ENCODE results near the gene MTUS2.

The MTUS2 gene

DNA sequence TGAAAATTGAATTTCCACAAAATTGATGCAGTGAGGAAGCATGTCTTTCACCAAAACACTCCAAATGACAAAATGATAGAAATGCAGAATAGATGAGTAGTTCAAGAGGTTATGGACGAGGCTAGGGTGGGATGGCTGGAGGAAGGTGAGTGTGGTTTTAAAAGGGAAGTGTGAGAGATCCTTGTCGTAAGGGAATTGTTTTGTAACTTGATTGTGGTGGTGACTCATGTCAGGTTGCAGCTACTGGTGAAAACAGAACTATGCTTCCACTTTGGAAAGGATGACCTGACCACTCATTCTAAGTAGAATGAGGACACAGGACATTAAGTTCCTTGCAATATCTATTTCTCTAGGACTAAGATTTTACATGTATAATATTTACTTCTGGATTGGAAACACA, 345.7 kb downstream of the MTUS2 start:
- no peak for DNase-seq (ENCODE audit: insufficient read length, low spot score)
- no peak for FAIRE-seq
- TF ChIP-seq POU2F2 (IDR thresholded peaks at IDR 0.05; ENCODE audit: low read depth, low read length) (no peak), SPI1 (IDR thresholded peaks at IDR 0.05; ENCODE audit: low read depth, low read length) (peak; percentile 30; the same call in 1 of the 2 replicates)

DNA sequence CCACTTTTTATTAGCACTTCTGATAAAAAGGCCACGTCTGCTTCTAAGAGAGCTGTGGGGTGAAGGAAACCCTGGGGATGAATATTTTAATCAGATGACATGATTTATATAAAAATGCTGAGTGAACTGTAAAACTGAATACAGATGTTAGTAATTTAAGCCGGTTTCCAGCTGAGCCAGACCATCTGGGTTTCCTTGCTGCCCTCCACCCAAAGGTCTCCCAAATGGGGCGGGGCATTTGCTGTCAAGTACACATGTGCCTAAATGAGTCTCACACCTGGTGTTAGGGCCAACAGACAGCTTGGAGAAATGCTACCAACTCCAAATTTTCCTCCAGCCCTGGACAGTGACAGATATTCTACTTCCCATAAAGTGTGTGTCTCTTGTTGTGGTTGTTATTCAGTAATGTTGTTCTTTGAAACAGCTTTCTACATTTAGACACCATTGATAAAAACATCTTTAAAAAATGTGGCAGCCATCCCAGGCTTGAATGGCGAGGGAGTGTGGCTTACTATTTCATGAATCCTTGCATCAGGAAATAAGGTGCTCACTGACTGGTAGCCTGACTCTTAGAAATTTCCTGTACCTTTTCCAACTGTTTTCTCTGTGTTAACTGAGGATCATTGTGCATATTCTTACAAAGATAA, 350.4 kb downstream of the MTUS2 start:
- TF ChIP-seq POLR2AphosphoS5 (IDR thresholded peaks at IDR 0.05; ENCODE audit: low read depth, low read length) (no peak), SPI1 (IDR thresholded peaks at IDR 0.05; ENCODE audit: low read depth, low read length) (no peak), POU2F2 (IDR thresholded peaks at IDR 0.05; ENCODE audit: low read depth, low read length) (no peak)

DNA sequence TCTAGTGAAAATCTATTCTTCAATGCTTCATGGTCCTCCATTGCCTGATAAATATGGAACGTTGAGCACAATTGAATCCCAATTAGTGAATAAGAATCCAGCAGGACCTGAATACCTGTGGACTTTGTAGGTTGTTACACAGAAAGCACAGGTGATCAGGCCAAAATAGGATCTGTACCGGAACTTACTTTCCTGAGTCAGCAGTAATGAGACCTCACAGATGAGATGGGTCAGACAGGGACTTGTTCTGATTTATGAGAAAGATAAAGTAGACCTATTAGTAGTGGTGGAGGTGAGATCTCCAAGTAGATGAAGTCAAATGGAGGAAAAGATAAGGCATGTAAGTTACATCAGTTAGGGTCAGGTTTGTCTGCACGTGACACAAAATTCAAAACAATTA, 351.1 kb downstream of the MTUS2 start:
- no peak for TF ChIP-seq PAX5 (IDR thresholded peaks at IDR 0.05; ENCODE audit: insufficient read depth, low read length, severe bottlenecking)
- no peak for TF ChIP-seq POLR2A (IDR thresholded peaks at IDR 0.05; ENCODE audit: low read depth, low read length)
- no peak for TF ChIP-seq POU2F2 (IDR thresholded peaks at IDR 0.05; ENCODE audit: low read depth, low read length)
- no peak for TF ChIP-seq POLR2AphosphoS5 (IDR thresholded peaks at IDR 0.05; ENCODE audit: low read depth, low read length)
- TF ChIP-seq TAF1 (IDR thresholded peaks at IDR 0.05; ENCODE audit: low read depth, low read length), result no peak
- TF ChIP-seq SPI1 (IDR thresholded peaks at IDR 0.05; ENCODE audit: low read depth, low read length), result no peak
- FAIRE-seq, result no peak

More for the DNA sequence above, 350.4 kb downstream of the MTUS2 start:
- FAIRE-seq (no peak), DNase-seq (ENCODE audit: insufficient read length, low spot score) (no peak)

DNA sequence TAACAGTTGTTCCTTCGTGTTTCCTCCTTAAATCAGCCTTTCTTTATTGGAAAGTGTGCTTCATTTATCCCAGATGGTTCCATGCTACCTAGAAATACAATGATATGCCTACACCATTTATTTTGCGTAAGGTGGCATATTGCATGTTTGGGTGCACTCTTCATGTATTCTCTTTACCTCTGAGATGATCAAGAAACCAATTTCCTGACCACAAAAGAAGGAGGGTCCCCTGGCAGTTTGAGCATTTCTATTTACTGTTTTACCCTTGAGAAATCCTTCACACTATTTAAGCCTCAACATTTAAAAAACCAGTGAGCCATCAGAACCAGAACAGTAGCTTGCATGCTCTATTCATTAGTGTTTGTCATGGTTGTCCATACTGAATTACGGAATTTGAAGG, 354.0 kb downstream of the MTUS2 start:
- DNase-seq (ENCODE audit: insufficient read length, low spot score) (no peak), FAIRE-seq (no peak)
- TF ChIP-seq POLR2A (IDR thresholded peaks at IDR 0.05; ENCODE audit: low read depth, low read length), result no peak

More for the DNA sequence above, 351.1 kb downstream of the MTUS2 start:
- no peak for DNase-seq (ENCODE audit: insufficient read length, low spot score)

DNA sequence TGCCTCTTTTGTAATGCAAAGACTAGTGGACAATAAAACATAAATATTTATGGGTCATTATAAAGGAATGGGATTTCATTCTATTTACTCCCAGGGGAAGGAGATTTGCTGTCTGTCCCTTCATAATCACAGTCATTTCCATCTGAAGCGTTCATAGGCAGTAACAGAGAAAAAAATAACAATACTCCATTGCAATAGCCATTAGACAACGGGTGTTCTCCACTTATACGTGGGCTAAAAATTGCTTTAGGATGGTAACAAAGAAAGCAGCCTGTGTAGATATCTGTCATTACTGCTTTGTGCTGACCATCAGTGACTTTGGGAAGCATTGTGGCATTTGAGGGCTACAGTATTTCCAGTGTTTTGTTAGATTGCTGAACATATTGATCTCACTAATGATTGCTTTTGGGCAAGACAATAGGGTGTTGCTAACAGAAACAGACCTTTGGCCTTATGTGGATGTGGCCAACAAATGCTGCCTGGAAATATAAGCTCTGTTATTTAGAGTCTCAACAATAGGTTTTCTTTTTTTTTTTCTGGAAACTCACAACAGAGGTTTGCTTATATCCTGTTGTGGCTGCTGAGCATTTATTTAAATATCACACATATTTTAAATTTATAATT, 355.2 kb downstream of the MTUS2 start:
- TF ChIP-seq POU2F2 (IDR thresholded peaks at IDR 0.05; ENCODE audit: low read depth, low read length) (no peak), PAX5 (IDR thresholded peaks at IDR 0.05; ENCODE audit: insufficient read depth, low read length, severe bottlenecking) (no peak), SPI1 (IDR thresholded peaks at IDR 0.05; ENCODE audit: low read depth, low read length) (no peak), TAF1 (IDR thresholded peaks at IDR 0.05; ENCODE audit: low read depth, low read length) (no peak), POLR2A (IDR thresholded peaks at IDR 0.05; ENCODE audit: low read depth, low read length) (no peak), POLR2AphosphoS5 (IDR thresholded peaks at IDR 0.05; ENCODE audit: low read depth, low read length) (no peak)
- no peak for FAIRE-seq
- no peak for DNase-seq (ENCODE audit: insufficient read length, low spot score)

DNA sequence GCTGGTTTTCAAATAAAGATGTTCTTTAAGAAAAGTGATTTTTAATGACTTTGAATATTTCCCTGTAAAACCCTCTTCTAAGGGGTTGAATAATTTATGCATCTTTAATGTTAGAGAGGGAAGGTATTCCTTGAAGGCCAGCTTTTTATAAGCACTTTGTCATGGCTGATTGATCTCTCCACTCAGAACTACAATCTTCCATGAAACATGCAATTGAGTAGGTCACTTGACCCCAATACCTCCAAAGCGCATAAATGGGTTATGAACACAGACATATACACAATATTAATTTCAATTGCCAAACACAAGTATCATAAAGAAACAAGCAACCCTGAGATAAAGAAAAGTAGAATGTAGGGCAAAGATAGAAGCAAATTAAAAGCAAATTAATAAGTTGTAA, 359.9 kb downstream of the MTUS2 start:
- no peak for TF ChIP-seq POU2F2 (IDR thresholded peaks at IDR 0.05; ENCODE audit: low read depth, low read length)
- no peak for TF ChIP-seq TAF1 (IDR thresholded peaks at IDR 0.05; ENCODE audit: low read depth, low read length)
- no peak for TF ChIP-seq POLR2AphosphoS5 (IDR thresholded peaks at IDR 0.05; ENCODE audit: low read depth, low read length)
- TF ChIP-seq POLR2A (IDR thresholded peaks at IDR 0.05; ENCODE audit: low read depth, low read length), result no peak
- TF ChIP-seq PAX5 (IDR thresholded peaks at IDR 0.05; ENCODE audit: insufficient read depth, low read length, severe bottlenecking), result no peak
- TF ChIP-seq SPI1 (IDR thresholded peaks at IDR 0.05; ENCODE audit: low read depth, low read length), result no peak
- DNase-seq (ENCODE audit: insufficient read length, low spot score), result no peak
- no peak for FAIRE-seq

DNA sequence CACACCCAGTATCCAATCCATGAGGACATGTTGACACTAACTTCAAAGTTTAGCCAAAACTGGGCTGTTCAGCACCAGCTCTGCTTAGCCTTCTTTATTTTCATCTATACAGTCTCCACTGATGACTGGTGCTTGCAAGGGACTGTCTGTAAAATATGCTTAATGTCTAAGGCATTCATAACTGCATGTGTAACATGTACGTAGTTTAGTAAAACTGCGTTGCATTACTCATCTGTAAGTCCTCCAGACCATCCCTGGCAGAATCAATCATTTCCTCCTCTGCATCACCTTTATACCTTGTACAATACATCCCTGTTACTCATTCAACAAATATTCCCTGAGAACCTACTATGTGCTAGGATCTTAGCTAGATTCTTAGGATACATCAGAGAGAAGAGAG, 362.1 kb downstream of the MTUS2 start:
- TF ChIP-seq POU2F2 (IDR thresholded peaks at IDR 0.05; ENCODE audit: low read depth, low read length) (no peak), SPI1 (IDR thresholded peaks at IDR 0.05; ENCODE audit: low read depth, low read length) (no peak)
- FAIRE-seq, result no peak
- no peak for DNase-seq (ENCODE audit: insufficient read length, low spot score)

DNA sequence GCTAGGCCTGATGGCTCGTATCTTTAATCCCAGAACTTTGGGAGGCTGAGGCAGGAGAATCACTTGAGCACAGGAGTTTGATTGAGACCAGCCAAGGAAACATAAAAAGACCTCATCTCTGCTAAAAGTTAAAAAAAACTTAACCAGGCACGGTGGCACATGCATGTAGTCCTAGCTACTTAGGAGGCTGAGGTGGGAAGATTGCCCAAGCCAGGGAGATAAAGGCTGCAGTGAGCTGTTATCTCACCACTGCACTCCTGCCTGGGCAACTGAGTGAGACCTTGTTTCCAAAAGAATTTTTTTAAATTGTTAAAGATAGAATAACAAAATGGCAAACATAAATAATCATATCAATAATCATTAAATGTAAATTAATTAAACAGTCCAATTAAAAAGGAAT, 365.8 kb downstream of the MTUS2 start:
- TF ChIP-seq PAX5 (IDR thresholded peaks at IDR 0.05; ENCODE audit: insufficient read depth, low read length, severe bottlenecking) (no peak), POU2F2 (IDR thresholded peaks at IDR 0.05; ENCODE audit: low read depth, low read length) (no peak), SPI1 (IDR thresholded peaks at IDR 0.05; ENCODE audit: low read depth, low read length) (no peak), POLR2A (IDR thresholded peaks at IDR 0.05; ENCODE audit: low read depth, low read length) (no peak), POLR2AphosphoS5 (IDR thresholded peaks at IDR 0.05; ENCODE audit: low read depth, low read length) (no peak), TAF1 (IDR thresholded peaks at IDR 0.05; ENCODE audit: low read depth, low read length) (no peak)
- FAIRE-seq (no peak), DNase-seq (ENCODE audit: insufficient read length, low spot score) (no peak)

DNA sequence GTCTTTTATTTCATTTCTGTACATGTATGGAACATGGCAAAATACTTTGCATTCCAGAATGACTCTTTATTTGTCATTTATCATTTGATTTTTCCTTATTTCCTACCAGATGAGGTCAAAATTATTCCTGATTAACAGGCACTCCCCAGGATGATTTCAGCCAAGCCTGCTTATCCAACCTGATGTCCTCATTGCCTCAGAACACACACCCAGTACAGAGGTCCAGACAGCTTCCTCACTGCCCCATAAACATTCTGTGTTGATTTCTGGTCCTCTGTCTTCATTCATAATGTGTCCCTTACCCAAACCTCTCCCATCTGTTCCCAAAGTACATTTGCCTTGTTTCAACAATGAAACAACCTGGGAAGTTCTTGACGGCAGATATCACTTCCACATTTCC, 367.4 kb downstream of the MTUS2 start:
- no peak for TF ChIP-seq SPI1 (IDR thresholded peaks at IDR 0.05; ENCODE audit: low read depth, low read length)
- no peak for TF ChIP-seq POU2F2 (IDR thresholded peaks at IDR 0.05; ENCODE audit: low read depth, low read length)
- no peak for TF ChIP-seq PAX5 (IDR thresholded peaks at IDR 0.05; ENCODE audit: insufficient read depth, low read length, severe bottlenecking)
- TF ChIP-seq TAF1 (IDR thresholded peaks at IDR 0.05; ENCODE audit: low read depth, low read length), result no peak
- TF ChIP-seq POLR2AphosphoS5 (IDR thresholded peaks at IDR 0.05; ENCODE audit: low read depth, low read length), result no peak
- TF ChIP-seq POLR2A (IDR thresholded peaks at IDR 0.05; ENCODE audit: low read depth, low read length), result no peak
- no peak for DNase-seq (ENCODE audit: insufficient read length, low spot score)
- FAIRE-seq, result no peak

DNA sequence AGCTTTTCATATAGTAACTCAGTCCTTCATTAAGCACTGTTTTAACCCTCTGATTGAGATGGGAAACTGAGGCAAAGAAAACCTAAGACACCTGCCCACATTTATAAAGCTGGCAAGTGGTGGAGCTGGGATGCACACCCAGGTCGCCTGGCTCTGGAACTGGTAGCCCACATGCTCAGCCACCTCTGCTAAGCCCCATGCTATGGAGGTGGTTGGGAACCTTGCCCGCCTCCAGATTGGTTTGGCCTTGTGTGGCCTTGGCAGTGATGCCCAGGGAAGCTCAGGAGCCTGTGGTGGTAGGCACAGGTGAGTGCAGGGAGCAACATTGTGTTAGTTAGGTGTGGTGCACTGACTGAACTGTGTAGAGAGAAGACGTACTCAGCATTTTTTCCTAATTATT, 370.2 kb downstream of the MTUS2 start:
- TF ChIP-seq POU2F2 (IDR thresholded peaks at IDR 0.05; ENCODE audit: low read depth, low read length) (no peak), PAX5 (IDR thresholded peaks at IDR 0.05; ENCODE audit: insufficient read depth, low read length, severe bottlenecking) (no peak), TAF1 (IDR thresholded peaks at IDR 0.05; ENCODE audit: low read depth, low read length) (no peak), POLR2AphosphoS5 (IDR thresholded peaks at IDR 0.05; ENCODE audit: low read depth, low read length) (no peak), POLR2A (IDR thresholded peaks at IDR 0.05; ENCODE audit: low read depth, low read length) (no peak), SPI1 (IDR thresholded peaks at IDR 0.05; ENCODE audit: low read depth, low read length) (no peak)
- FAIRE-seq (no peak), DNase-seq (ENCODE audit: insufficient read length, low spot score) (no peak)
